BJ (cell line): Measurements from ENCODE around the gene PPP1R3F. TPM values are rescaled to one million over a fixed set of nuclear protein-coding genes. Genes with fewer than 3 reads are reported as not detected.

ENCODE experiments used
- CTCF ChIA-PET: fragments of 350-600 bp; formaldehyde crosslinking; extraction: SDS; loops from one replicate; lab custom pipeline; 2021; ENCODE audit warnings: antibody characterized with exemption, inconsistent platforms; lab: Yijun Ruan, JAX
- POLR2A ChIA-PET: fragments of 300-600 bp; sonication (Branson Sonifier 250); formaldehyde crosslinking; extraction: SDS; loops from one replicate; lab custom pipeline; 2021; ENCODE audit warnings: antibody characterized with exemption; lab: Charles Lee
- DNase-seq: peaks from one replicate; pipeline ENCODE4 v3.0.0-alpha.2; 2011; ENCODE audit warnings: low read depth
- H3K27me3 ChIP-seq: 2 replicates; pipeline ENCODE4 v1.6.0; 2011; ENCODE audit warnings: low read length; ENCODE audit not compliant: control insufficient read depth, insufficient read depth
- H3K36me3 ChIP-seq: 2 replicates; pipeline ENCODE4 v1.5.1; 2011; ENCODE audit warnings: low read length; ENCODE audit not compliant: control insufficient read depth, insufficient read depth
- H3K4me3 ChIP-seq: 2 replicates; pipeline ENCODE4 v1.5.1; 2011; ENCODE audit warnings: low read depth, mild to moderate bottlenecking, control low read depth, low read length
- polyA plus RNA-seq: library from polyadenylated mRNA; depleted of rRNA; stranded (reverse); fragments of >200 nt; gene quantifications from 2 replicates; pipeline ENCODE4 v1.2.3, GENCODE V29; 2011
- TF ChIP-seq, protein P1 (sequence below): IDR thresholded peaks from 2 replicates; pipeline ENCODE4 v1.5.1; 2011; ENCODE audit warnings: low read depth, mild to moderate bottlenecking, control low read depth, inconsistent platforms, low read length, moderate library complexity; ENCODE audit not compliant: insufficient read depth

PPP1R3F gene
- polyA plus RNA-seq, 1 experiment = 3.5 TPM

DNA sequence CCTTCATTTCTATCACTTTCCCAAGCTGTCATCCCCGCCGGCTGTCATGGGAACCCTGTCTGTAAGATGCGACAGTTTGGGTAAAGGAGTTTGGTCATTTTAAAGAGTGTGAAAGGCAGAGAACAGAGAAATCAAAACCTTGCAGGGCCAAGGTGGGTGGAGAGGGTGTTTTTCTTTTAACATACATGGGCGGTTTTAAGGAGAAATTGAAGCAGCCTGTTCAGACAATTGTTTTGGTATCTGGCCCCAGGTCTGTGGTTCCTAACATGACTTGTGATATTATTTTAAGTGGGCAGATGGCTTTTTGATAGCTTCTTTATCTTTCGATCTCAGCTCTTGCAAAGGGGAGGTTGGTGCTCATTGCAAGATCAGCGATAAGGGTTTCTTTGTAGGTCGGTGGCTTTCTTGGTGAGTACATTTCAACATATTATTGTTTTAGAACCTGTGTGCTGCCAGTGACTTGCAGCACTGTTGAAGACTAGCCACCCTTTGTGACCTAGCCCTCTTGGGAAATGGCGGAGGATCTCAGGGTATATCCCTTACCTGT, 3.7 kb downstream of the PPP1R3F start:
- Histone ChIP-seq H3K4me3 (no peak overlapping the region), H3K36me3 (no peaks in the 10 kb centered on the region), H3K27me3 (no peaks in the 10 kb centered on the region)
- TF ChIP-seq, protein P1, sequence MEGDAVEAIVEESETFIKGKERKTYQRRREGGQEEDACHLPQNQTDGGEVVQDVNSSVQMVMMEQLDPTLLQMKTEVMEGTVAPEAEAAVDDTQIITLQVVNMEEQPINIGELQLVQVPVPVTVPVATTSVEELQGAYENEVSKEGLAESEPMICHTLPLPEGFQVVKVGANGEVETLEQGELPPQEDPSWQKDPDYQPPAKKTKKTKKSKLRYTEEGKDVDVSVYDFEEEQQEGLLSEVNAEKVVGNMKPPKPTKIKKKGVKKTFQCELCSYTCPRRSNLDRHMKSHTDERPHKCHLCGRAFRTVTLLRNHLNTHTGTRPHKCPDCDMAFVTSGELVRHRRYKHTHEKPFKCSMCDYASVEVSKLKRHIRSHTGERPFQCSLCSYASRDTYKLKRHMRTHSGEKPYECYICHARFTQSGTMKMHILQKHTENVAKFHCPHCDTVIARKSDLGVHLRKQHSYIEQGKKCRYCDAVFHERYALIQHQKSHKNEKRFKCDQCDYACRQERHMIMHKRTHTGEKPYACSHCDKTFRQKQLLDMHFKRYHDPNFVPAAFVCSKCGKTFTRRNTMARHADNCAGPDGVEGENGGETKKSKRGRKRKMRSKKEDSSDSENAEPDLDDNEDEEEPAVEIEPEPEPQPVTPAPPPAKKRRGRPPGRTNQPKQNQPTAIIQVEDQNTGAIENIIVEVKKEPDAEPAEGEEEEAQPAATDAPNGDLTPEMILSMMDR = no peak
- ChIA-PET POLR2A (no interaction called here), CTCF (no interaction called here)
- no peak for DNase-seq

DNA sequence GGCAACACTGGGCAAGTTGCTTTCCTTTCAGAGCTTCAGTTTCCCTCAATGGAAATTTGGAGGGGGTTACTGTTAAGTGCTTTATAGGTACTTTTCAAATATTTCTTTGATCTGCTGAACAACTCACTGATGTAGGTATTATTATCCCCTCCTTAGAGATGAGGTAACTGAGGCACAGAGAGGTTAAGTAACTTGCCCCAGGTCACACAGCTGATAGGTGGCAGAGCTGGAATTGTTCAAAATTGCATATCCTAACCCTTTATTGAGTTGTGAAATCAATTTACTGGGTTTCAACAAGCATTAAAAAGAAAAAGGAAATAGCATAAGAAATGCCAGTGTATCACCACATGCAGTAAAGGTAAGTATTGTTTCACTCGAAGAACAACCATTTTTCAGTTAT, 6.6 kb downstream of the PPP1R3F start:
- no peak overlapping the region for H3K4me3 ChIP-seq
- ChIA-PET POLR2A (no interaction called here), CTCF (interaction anchor here (2.0 kb wide), 1 partner anchor 84 kb away, joined by 6 read pairs; no protein-coding TSS in a partner anchor)
- TF ChIP-seq, protein P1 = no peak
- no peaks in the 10 kb centered on the region for H3K36me3 ChIP-seq
- H3K27me3 ChIP-seq = no peaks in the 10 kb centered on the region
- no peak for DNase-seq

DNA sequence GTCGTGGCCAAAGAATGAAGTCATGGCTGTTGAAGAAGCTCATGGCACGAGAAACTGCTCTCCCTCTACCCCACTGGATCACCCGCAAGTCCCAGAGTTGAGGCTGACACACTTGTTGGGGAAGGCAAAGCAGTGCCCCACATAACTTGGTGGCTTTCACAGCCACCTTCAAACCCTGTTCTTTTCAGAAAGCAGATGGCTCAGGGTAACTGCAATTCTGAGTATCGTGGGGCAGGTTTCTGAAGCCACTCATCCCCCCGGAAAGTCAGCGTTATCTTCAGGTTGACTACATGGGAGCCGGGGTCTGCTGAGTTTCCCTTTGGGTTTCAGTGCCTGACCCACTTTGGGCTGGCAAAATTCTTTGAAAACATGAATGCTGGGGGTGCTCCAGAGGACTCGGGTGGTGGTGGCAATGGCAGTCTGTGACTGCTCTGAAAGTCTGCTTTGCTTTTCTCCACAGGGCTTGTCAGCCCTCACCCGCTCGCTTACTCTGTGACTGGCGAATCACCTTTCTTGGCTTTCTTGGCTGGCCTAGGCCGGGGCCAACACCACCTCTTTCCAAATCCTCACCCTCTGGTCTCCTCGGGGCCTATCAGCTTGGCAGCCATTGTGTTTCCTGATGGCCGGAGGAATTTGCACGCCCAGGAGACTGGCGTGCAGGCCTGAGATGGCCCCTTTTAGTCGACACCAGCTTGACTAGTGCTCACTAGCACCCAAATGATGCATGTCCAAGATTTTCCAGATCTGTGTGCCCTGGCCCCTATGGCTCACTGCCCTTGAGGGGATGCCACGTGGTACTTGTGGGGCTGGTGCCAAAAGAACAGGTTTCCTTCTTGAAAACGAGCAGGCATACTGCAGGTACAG, 7.3 kb downstream of the PPP1R3F start:
- H3K36me3 ChIP-seq = no peaks in the 10 kb centered on the region
- TF ChIP-seq, protein P1 = no peak
- ChIA-PET POLR2A (no interaction called here), CTCF (interaction anchor here (2.0 kb wide), 1 partner anchor 84 kb away, joined by 6 read pairs; no protein-coding TSS in a partner anchor)
- H3K27me3 ChIP-seq = no peaks in the 10 kb centered on the region
- no peak overlapping the region for H3K4me3 ChIP-seq
- DNase-seq = no peak

DNA sequence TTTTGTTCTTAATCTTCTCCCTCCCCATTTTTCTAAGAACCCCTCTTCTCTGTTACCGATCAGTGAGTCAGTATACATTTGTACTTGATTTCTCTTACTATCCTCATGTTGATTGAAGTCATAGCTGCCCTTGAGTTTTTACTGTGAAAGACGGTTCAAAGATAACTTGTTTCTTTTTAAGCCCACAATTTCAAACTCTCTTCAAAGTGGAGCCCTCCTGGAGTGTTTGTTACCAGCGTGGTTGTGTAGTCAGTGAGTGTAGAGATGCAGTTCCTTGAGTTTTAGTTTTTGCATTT, 7.9 kb downstream of the PPP1R3F start:
- no peak overlapping the region for H3K4me3 ChIP-seq
- no peaks in the 10 kb centered on the region for H3K27me3 ChIP-seq
- DNase-seq = no peak
- TF ChIP-seq, protein P1 = no peak
- no peaks in the 10 kb centered on the region for H3K36me3 ChIP-seq
- POLR2A ChIA-PET = no interaction called here
- CTCF ChIA-PET = no interaction called here

DNA sequence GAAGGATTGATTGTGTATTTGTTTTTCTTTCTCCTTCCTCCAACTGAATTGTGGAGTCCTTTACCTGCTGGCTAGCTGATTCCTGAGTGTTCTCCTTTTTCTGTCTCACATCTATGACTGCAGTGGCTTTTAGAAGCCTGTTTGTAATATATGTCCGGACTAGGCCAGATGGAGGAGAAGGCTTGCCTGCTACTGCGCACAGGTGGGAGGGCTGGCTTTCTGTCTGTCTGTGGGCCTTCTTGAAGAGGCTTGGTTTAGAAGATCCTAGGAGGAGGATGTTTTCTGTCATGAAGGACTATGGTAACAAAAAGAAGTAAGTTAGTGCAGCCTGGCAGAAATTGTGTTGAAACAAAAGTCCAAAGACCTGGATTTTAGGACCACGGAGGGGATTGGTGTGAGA, 8.5 kb downstream of the PPP1R3F start:
- CTCF ChIA-PET = no interaction called here
- TF ChIP-seq, protein P1 = no peak
- H3K36me3 ChIP-seq = no peaks in the 10 kb centered on the region
- POLR2A ChIA-PET = no interaction called here
- no peaks in the 10 kb centered on the region for H3K27me3 ChIP-seq
- H3K4me3 ChIP-seq = no peak overlapping the region
- no peak for DNase-seq
